MM.1S (cell line): ENCODE data around the gene RPS3.

Experiments used
- DNase-seq: peaks from one replicate; pipeline ENCODE4 v3.0.0-alpha.2; 2015
- H2AFZ ChIP-seq: fragments of 300-600 bp; sonication (generic); 2 replicates; pipeline ENCODE4 v1.6.0; 2016; ENCODE audit warnings: antibody characterized with exemption, low read length
- H3F3A ChIP-seq: fragments of 300-600 bp; sonication (generic); 2 replicates; pipeline ENCODE4 v1.6.1; 2016; ENCODE audit warnings: mild to moderate bottlenecking, antibody characterized with exemption, low read length, moderate library complexity, mixed read lengths; ENCODE audit not compliant: insufficient read depth
- H3K27ac ChIP-seq: fragments of 300-600 bp; sonication (generic); 2 replicates; pipeline ENCODE4 v1.5.1; 2016; ENCODE audit warnings: mild to moderate bottlenecking, low read length
- H3K27me3 ChIP-seq: fragments of 300-600 bp; sonication (generic); replicated peaks from 2 replicates; pipeline ENCODE4 v1.6.0; 2016; ENCODE audit warnings: low read length; ENCODE audit not compliant: insufficient read depth
- H3K36me3 ChIP-seq: fragments of 300-600 bp; sonication (generic); replicated peaks from 2 replicates; pipeline ENCODE4 v1.6.1; 2016; ENCODE audit warnings: mild to moderate bottlenecking, low read length, mixed read lengths; ENCODE audit not compliant: insufficient read depth
- H3K4me1 ChIP-seq: fragments of 300-600 bp; sonication (generic); 2 replicates; pipeline ENCODE4 v1.6.1; 2016; ENCODE audit warnings: low read length, mixed read lengths
- H3K4me2 ChIP-seq: fragments of 300-600 bp; sonication (generic); 2 replicates; pipeline ENCODE4 v1.6.0; 2016; ENCODE audit warnings: low read depth, low read length
- H3K4me3 ChIP-seq: fragments of 300-600 bp; sonication (generic); 2 replicates; pipeline ENCODE4 v1.5.1; 2016; ENCODE audit warnings: low read length, mixed read lengths
- H3K79me2 ChIP-seq: fragments of 300-600 bp; sonication (generic); 2 replicates; pipeline ENCODE4 v1.6.1; 2016; ENCODE audit warnings: mixed run types, low read length, mixed read lengths
- H3K9ac ChIP-seq: fragments of 300-600 bp; sonication (generic); 2 replicates; pipeline ENCODE4 v1.6.1; 2016; ENCODE audit warnings: low read length, mixed read lengths
- H3K9me2 ChIP-seq: fragments of 300-600 bp; sonication (generic); replicated peaks from 2 replicates; pipeline ENCODE4 v1.6.1; 2016; ENCODE audit warnings: mild to moderate bottlenecking, low read length, mixed read lengths; ENCODE audit not compliant: insufficient read depth
- H3K9me3 ChIP-seq: fragments of 300-600 bp; sonication (generic); replicated peaks from 2 replicates; pipeline ENCODE4 v1.6.1; 2016; ENCODE audit warnings: mild to moderate bottlenecking, low read length, mixed read lengths; ENCODE audit not compliant: insufficient read depth
- H4K20me1 ChIP-seq: fragments of 300-600 bp; sonication (generic); 2 replicates; pipeline ENCODE4 v1.6.1; 2016; ENCODE audit warnings: mild to moderate bottlenecking, low read length, moderate library complexity, mixed read lengths; ENCODE audit not compliant: insufficient read depth
- CTCF ChIP-seq: fragments of 300-600 bp; sonication (generic); IDR thresholded peaks from 2 replicates; pipeline ENCODE4 v1.5.1; 2016; ENCODE audit warnings: antibody characterized with exemption, low read length, mixed read lengths
- EZH2 ChIP-seq: fragments of 300-600 bp; sonication (generic); optimal IDR thresholded peaks from 2 replicates; pipeline ENCODE3; 2017; ENCODE audit warnings: low read depth, mild to moderate bottlenecking, antibody characterized with exemption, low read length, mixed read lengths
- EZH2phosphoT487 ChIP-seq: fragments of 300-600 bp; sonication (generic); IDR thresholded peaks from 2 replicates; pipeline ENCODE4 v1.6.1; 2018; ENCODE audit warnings: antibody characterized with exemption, low read length

Gene RPS3

DNA sequence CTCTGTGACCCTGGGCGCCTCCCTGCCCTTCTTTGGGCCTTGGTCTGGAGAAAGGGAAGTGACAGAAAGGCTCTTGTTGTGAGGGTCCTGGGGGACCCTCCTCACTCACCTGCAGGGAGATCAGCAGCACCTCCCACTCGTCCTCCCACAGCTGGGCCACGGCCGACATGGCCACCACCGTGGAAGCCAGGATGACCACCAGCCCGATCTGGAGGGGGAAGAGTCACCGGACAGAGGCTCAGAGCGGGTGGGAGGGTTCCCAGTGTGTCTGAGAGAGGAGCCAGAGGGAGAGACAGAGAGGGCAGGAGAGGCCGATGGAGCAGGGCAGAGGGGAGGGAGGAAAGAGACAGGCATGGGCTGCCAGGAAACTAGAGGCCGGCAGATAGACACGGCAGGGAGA lies 50.5 kb downstream of the RPS3 start:
- Histone ChIP-seq H3F3A (no peaks in the 10 kb centered on the region), H3K9ac (no peak overlapping the region), H3K4me1 (no peaks in the 10 kb centered on the region), H2AFZ (no peak overlapping the region), H3K27ac (no peak overlapping the region), H3K79me2 (no peaks in the 10 kb centered on the region), H3K4me2 (no peak overlapping the region), H3K36me3 (no peaks in the 10 kb centered on the region), H3K9me3 (no peaks in the 10 kb centered on the region), H4K20me1 (no peaks in the 10 kb centered on the region), H3K27me3 (peaks cover 62% of the 10 kb centered on the region), H3K9me2 (no peaks in the 10 kb centered on the region), H3K4me3 (no peak overlapping the region)
- DNase-seq, result no peak
- TF ChIP-seq EZH2phosphoT487 (no peak), EZH2 (no peak), CTCF (no peak)

DNA sequence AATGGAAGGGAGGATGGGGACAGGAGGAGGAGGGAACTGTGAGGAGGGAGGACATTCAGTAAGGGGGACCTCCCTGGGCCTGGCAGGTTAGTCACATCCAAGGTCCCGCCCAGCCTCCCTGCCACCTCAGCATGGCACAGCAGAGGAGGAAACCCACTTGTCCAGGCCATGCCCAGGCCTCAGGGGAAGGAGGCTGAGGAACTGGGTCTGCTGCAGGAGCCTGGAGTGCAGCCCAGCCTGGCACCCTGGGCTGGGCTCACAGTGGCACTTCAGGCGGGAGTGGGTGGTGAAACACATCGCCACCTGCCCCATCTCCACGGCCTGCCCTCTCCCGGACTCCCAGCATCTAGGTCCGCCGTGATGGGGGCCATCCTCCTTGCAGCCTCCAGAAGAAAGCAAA lies 50.9 kb downstream of the RPS3 start:
- Histone ChIP-seq H3K4me1 (no peaks in the 10 kb centered on the region), H2AFZ (no peak overlapping the region), H3K27ac (no peak overlapping the region), H3K36me3 (no peaks in the 10 kb centered on the region), H3K9me2 (no peaks in the 10 kb centered on the region), H3K4me2 (no peak overlapping the region), H4K20me1 (no peaks in the 10 kb centered on the region), H3K4me3 (no peak overlapping the region), H3K9me3 (no peaks in the 10 kb centered on the region), H3K79me2 (no peaks in the 10 kb centered on the region), H3K9ac (no peak overlapping the region), H3F3A (no peaks in the 10 kb centered on the region), H3K27me3 (peaks cover 63% of the 10 kb centered on the region)
- no peak for DNase-seq
- TF ChIP-seq EZH2phosphoT487 (no peak), EZH2 (no peak), CTCF (no peak)

- Histone ChIP-seq H3K79me2 (no peaks in the 10 kb centered on the region), H4K20me1 (no peaks in the 10 kb centered on the region), H3K27ac (no peak overlapping the region), H3K4me1 (no peaks in the 10 kb centered on the region), H3K9ac (no peak overlapping the region), H3K9me3 (no peaks in the 10 kb centered on the region), H3K9me2 (no peaks in the 10 kb centered on the region), H3K4me2 (no peak overlapping the region), H3F3A (no peaks in the 10 kb centered on the region), H3K4me3 (no peak overlapping the region), H3K36me3 (no peaks in the 10 kb centered on the region), H2AFZ (no peak overlapping the region), H3K27me3 (peaks cover 62% of the 10 kb centered on the region)
- TF ChIP-seq EZH2phosphoT487 (no peak), CTCF (peak; percentile 68)
- no peak for DNase-seq
These were observed 51.8 kb downstream of the RPS3 start for GRCh38 chr11:75450826-75451821.
